ENCODE measurements around the gene SFMBT2.

SFMBT2 gene

GRCh38 chr10:7264313-7264756 is 146.5 kb downstream of the SFMBT2 start:
- DNase-seq (ENCODE audit: low read depth in 2 of 2), result no peak

- no peak for DNase-seq (ENCODE audit: low read depth in 2 of 2)
These were observed 147.2 kb downstream of the SFMBT2 start for GRCh38 chr10:7263616-7264015.

GRCh38 chr10:7261351-7261750 is 149.5 kb downstream of the SFMBT2 start:
- no peak for DNase-seq (ENCODE audit: low read depth in 2 of 2)

- DNase-seq (ENCODE audit: low read depth in 2 of 2), result no peak
These were observed 149.9 kb downstream of the SFMBT2 start for GRCh38 chr10:7260912-7261311.

- DNase-seq (ENCODE audit: low read depth in 2 of 2), result no peak
These were observed 150.4 kb downstream of the SFMBT2 start for GRCh38 chr10:7260412-7260900.

- DNase-seq (ENCODE audit: low read depth in 2 of 2), result peak in 1 of 2 donors; percentile 36
These were observed 151.8 kb downstream of the SFMBT2 start for GRCh38 chr10:7258948-7259523.

GRCh38 chr10:7255517-7255916 is 155.3 kb downstream of the SFMBT2 start:
- no peak for DNase-seq (ENCODE audit: low read depth in 2 of 2)

GRCh38 chr10:7251696-7252465 is 159.0 kb downstream of the SFMBT2 start:
- no peak for DNase-seq (ENCODE audit: low read depth in 2 of 2)

- DNase-seq (ENCODE audit: low read depth in 2 of 2), result no peak
These were observed 160.6 kb downstream of the SFMBT2 start for GRCh38 chr10:7250236-7250635.

GRCh38 chr10:7248585-7249164 is 162.2 kb downstream of the SFMBT2 start:
- DNase-seq (ENCODE audit: low read depth in 2 of 2), result no peak

GRCh38 chr10:7248148-7248547 is 162.7 kb downstream of the SFMBT2 start:
- DNase-seq (ENCODE audit: low read depth in 2 of 2), result no peak

GRCh38 chr10:7245505-7245904 is 165.3 kb downstream of the SFMBT2 start:
- no peak for DNase-seq (ENCODE audit: low read depth in 2 of 2)

- no peak for DNase-seq (ENCODE audit: low read depth in 2 of 2)
These were observed 167.0 kb downstream of the SFMBT2 start for GRCh38 chr10:7243873-7244272.

GRCh38 chr10:7243139-7243538 is 167.7 kb downstream of the SFMBT2 start:
- no peak for DNase-seq (ENCODE audit: low read depth in 2 of 2)

GRCh38 chr10:7239312-7239985 is 171.4 kb downstream of the SFMBT2 start:
- DNase-seq (ENCODE audit: low read depth in 2 of 2), result peak in 1 of 2 donors; percentile 31

GRCh38 chr10:7235376-7235775 is 175.5 kb downstream of the SFMBT2 start:
- no peak for DNase-seq (ENCODE audit: low read depth in 2 of 2)

GRCh38 chr10:7234109-7234508 is 176.7 kb downstream of the SFMBT2 start:
- DNase-seq (ENCODE audit: low read depth in 2 of 2), result no peak

- DNase-seq (ENCODE audit: low read depth in 2 of 2), result no peak
These were observed 177.4 kb downstream of the SFMBT2 start for GRCh38 chr10:7233259-7233991.

- DNase-seq (ENCODE audit: low read depth in 2 of 2), result no peak
These were observed 179.1 kb downstream of the SFMBT2 start for GRCh38 chr10:7231509-7232414.

- no peak for DNase-seq (ENCODE audit: low read depth in 2 of 2)
These were observed 179.9 kb downstream of the SFMBT2 start for GRCh38 chr10:7230951-7231350.

GRCh38 chr10:7230036-7230435 is 180.8 kb downstream of the SFMBT2 start:
- no peak for DNase-seq (ENCODE audit: low read depth in 2 of 2)
